Uterus (tissue), 4 donors: ENCODE results near the gene CATSPER1. TPM values are rescaled to one million over a fixed set of nuclear protein-coding genes. Genes with fewer than 3 reads are reported as not detected.
A peak's percentile ranks its signal among the peaks of the same experiment; 100 is the strongest.
"Not testable (repeated sequence)": the region's sequence is repeated elsewhere in the genome, so short reads cannot be mapped to it uniquely, and the experiment has no call there.

ENCODE experiments used
- DNase-seq, 2 donors: peaks; one replicate each; pipeline ENCODE4 v3.0.0-alpha.2; 2019 to 2020
- H3K27ac ChIP-seq, 2 donors: fragments of 200-600 bp; sonication (generic); 1 replicate in 1 of 2; 2 replicates in 1 of 2; pipeline ENCODE4 v1.5.1; 2016 to 2018
- H3K27me3 ChIP-seq, 2 donors: fragments of 200-600 bp; sonication (generic); one replicate each; pipeline ENCODE4 v1.5.1; 2018 to 2019; ENCODE audit warnings: control low read depth in 1 of 2
- H3K36me3 ChIP-seq, 2 donors: fragments of 200-600 bp; sonication (generic); one replicate each; pipeline ENCODE4 v1.5.1; 2019; ENCODE audit warnings: control low read depth in 1 of 2
- H3K4me1 ChIP-seq, 2 donors: fragments of 200-600 bp; sonication (generic); one replicate each; pipeline ENCODE4 v1.5.1; 2018 to 2019; ENCODE audit warnings: control low read depth in 1 of 2
- H3K4me3 ChIP-seq, 2 donors: fragments of 200-600 bp; sonication (generic); 1 replicate in 1 of 2; 2 replicates in 1 of 2; pipeline ENCODE4 v1.5.1; 2018 to 2019; ENCODE audit warnings: mild to moderate bottlenecking in 1 of 2
- H3K9me3 ChIP-seq, 2 donors: fragments of 200-600 bp; sonication (generic); one replicate each; pipeline ENCODE4 v1.5.1; 2019; ENCODE audit warnings: control low read depth in 1 of 2
- POLR2A ChIP-seq, 2 donors: fragments of 450-650 bp; IDR thresholded peaks; one replicate each; pipeline ENCODE4 v1.6.1; 2016; ENCODE audit warnings: antibody characterized with exemption in 2 of 2, mild to moderate bottlenecking in 1 of 2, moderate library complexity in 1 of 2
- intact Hi-C: fragments of 100-400 bp; cut with DNase I; formaldehyde crosslinking; loops from one replicate; pipeline ENCODE4 v1.15.1; 2023; ENCODE audit warnings: low total_unique reads
- total RNA-seq, 4 donors: library from RNA; depleted of rRNA in 3 of 4; stranded (reverse); fragments of >200 nt in 3 of 4; gene quantifications; one replicate each; pipeline versions ENCODE4 v1.1.0 to v1.2.4, GENCODE V29; 2014 to 2023
- TF ChIP-seq, protein P1 (sequence below), 4 experiments: fragments of 200-600 bp in 2 of 4; fragments of 450-650 bp in 2 of 4; sonication (generic) in 2 of 4; IDR thresholded peaks; one replicate each; pipeline ENCODE4 v1.5.1; 2016 to 2019; ENCODE audit warnings: antibody characterized with exemption in 4 of 4, mild to moderate bottlenecking in 2 of 4, moderate library complexity in 1 of 4
- donor health status: DM: yes; HTN: yes; CAD: no.

The CATSPER1 gene
- total RNA-seq, 4 donors from 2014 or later, result 0.26 TPM; not detected in 3

DNA sequence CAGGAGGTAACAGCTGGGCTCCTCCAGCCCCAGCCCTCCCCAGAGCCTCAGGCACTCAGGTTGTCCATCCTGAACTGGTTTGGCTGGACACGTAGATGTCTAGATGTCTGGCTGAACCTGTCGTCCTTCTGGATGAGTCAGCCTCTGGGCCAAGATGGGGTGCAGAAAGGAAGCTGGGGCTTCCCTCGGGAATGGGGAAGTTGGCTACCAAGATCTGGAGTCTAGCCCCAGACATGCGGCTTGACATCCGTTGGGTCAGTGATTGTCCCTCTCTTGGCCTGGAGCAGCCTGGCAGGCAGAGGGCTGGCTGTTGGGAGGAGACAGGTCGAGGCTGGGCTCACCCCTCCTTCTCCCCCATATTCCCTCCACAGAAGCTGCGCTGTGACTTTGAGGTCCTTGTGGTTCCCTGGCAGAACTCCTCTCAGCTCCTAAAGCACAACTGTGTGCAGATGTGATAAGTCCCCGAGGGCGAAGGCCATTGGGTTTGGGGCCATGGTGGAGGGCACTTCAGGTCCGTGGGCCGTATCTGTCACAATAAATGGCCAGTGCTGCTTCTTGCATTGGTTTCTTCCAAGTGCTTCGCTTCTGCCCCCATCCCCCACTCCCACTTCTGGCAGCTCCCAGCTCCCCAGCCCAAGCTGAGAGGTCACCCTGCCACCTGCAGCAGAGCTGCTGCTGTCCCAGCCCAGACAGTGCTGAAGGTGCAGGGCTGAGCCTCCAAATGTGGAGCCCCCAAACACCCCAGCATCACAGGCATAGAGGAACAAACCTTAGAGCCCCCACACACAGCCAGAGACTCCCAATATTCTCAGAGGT is 13.1 kb downstream of the CATSPER1 start:
- Histone ChIP-seq H3K27ac (no peak overlapping the region), H3K9me3 (no peaks in the 10 kb centered on the region), H3K4me3 (no peak overlapping the region), H3K36me3 (no peaks in the 10 kb centered on the region), H3K4me1 (peaks cover 0 to 4% of the 10 kb centered on the region in 2 donors), H3K27me3 (peaks cover 0 to 19% of the 10 kb centered on the region in 2 donors)
- TF ChIP-seq POLR2A (IDR thresholded peaks at IDR 0.05), result no peak
- TF ChIP-seq, protein P1, sequence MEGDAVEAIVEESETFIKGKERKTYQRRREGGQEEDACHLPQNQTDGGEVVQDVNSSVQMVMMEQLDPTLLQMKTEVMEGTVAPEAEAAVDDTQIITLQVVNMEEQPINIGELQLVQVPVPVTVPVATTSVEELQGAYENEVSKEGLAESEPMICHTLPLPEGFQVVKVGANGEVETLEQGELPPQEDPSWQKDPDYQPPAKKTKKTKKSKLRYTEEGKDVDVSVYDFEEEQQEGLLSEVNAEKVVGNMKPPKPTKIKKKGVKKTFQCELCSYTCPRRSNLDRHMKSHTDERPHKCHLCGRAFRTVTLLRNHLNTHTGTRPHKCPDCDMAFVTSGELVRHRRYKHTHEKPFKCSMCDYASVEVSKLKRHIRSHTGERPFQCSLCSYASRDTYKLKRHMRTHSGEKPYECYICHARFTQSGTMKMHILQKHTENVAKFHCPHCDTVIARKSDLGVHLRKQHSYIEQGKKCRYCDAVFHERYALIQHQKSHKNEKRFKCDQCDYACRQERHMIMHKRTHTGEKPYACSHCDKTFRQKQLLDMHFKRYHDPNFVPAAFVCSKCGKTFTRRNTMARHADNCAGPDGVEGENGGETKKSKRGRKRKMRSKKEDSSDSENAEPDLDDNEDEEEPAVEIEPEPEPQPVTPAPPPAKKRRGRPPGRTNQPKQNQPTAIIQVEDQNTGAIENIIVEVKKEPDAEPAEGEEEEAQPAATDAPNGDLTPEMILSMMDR (IDR thresholded peaks at IDR 0.05), result no peak
- intact Hi-C loops, result no loop called here
- no peak for DNase-seq

- Histone ChIP-seq H3K27ac (no peak overlapping the region), H3K4me3 (peak overlapping the region in 1 of 2 donors; percentile 24), H3K4me1 (peaks cover 0 to 4% of the 10 kb centered on the region in 2 donors), H3K27me3 (peaks cover 0 to 19% of the 10 kb centered on the region in 2 donors), H3K9me3 (no peaks in the 10 kb centered on the region), H3K36me3 (no peaks in the 10 kb centered on the region)
- TF ChIP-seq POLR2A (IDR thresholded peaks at IDR 0.05), result no peak
- TF ChIP-seq, protein P1 (IDR thresholded peaks at IDR 0.05), result no peak
- intact Hi-C loops, result no loop called here
- no peak for DNase-seq
Observed at GRCh38 chr11:66012371-66012945, 13.8 kb downstream of the CATSPER1 start.

DNA sequence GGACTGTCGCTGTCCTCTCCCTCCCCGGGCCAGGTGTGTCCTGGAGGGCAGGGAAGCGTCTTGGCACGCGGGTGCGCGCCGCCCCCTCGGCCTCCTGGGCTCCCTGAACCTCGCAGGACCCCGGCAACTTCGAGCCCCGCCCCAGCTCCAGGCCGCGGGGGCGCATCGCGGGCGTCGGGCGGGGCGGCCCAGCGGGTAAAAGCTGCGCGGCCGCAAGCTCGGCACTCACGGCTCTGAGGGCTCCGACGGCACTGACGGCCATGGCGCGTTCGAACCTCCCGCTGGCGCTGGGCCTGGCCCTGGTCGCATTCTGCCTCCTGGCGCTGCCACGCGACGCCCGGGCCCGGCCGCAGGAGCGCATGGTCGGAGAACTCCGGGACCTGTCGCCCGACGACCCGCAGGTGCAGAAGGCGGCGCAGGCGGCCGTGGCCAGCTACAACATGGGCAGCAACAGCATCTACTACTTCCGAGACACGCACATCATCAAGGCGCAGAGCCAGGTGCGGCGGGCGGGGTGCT is 14.4 kb downstream of the CATSPER1 start, which contains the start of gene CST6:
Gene CST6, plus strand, starts transcription at position 224 of the 519 bp plus-strand sequence. Its CDS starts 37 bp downstream, at position 261.
- intact Hi-C loops, result no loop called here
- no peaks in the 10 kb centered on the region for H3K9me3 ChIP-seq
- TF ChIP-seq, protein P1 (IDR thresholded peaks at IDR 0.05), result no peak
- no peak for TF ChIP-seq POLR2A (IDR thresholded peaks at IDR 0.05)
- peaks cover 0 to 4% of the 10 kb centered on the region in 2 donors for H3K4me1 ChIP-seq
- no peak for DNase-seq
- no peaks in the 10 kb centered on the region for H3K36me3 ChIP-seq
- H3K27ac ChIP-seq, result no peak within 1 kb of the TSS
- H3K4me3 ChIP-seq, result peak within 1 kb of the TSS in 1 of 2 donors; percentile 24
- H3K27me3 ChIP-seq, result peaks cover 0 to 19% of the 10 kb centered on the region in 2 donors

GRCh38 chr11:66011239-66011784 is 15.0 kb downstream of the CATSPER1 start:
- no peak overlapping the region for H3K27ac ChIP-seq
- intact Hi-C loops, result no loop called here
- H3K27me3 ChIP-seq, result peaks cover 0 to 19% of the 10 kb centered on the region in 2 donors
- peak overlapping the region in 1 of 2 donors; percentile 24 for H3K4me3 ChIP-seq
- TF ChIP-seq POLR2A (IDR thresholded peaks at IDR 0.05), result no peak
- TF ChIP-seq, protein P1 (IDR thresholded peaks at IDR 0.05), result no peak
- no peak for DNase-seq
- H3K4me1 ChIP-seq, result peaks cover 0 to 4% of the 10 kb centered on the region in 2 donors
- no peaks in the 10 kb centered on the region for H3K9me3 ChIP-seq
- H3K36me3 ChIP-seq, result no peaks in the 10 kb centered on the region

- H3K9me3 ChIP-seq, intact Hi-C loops, H3K27ac ChIP-seq, H3K4me3 ChIP-seq, DNase-seq, H3K4me1 ChIP-seq, H3K36me3 ChIP-seq: not testable (repeated sequence)
- H3K27me3 ChIP-seq, result peaks cover 0 to 19% of the 10 kb centered on the region in 2 donors
Observed at GRCh38 chr11:66010036-66010435, 16.2 kb downstream of the CATSPER1 start.
